Measurements from ENCODE around the gene KRTAP10-7.
"Not testable (repeated sequence)": the region's sequence is repeated elsewhere in the genome, so short reads cannot be mapped to it uniquely, and the experiment has no call there.

The KRTAP10-7 gene

DNA sequence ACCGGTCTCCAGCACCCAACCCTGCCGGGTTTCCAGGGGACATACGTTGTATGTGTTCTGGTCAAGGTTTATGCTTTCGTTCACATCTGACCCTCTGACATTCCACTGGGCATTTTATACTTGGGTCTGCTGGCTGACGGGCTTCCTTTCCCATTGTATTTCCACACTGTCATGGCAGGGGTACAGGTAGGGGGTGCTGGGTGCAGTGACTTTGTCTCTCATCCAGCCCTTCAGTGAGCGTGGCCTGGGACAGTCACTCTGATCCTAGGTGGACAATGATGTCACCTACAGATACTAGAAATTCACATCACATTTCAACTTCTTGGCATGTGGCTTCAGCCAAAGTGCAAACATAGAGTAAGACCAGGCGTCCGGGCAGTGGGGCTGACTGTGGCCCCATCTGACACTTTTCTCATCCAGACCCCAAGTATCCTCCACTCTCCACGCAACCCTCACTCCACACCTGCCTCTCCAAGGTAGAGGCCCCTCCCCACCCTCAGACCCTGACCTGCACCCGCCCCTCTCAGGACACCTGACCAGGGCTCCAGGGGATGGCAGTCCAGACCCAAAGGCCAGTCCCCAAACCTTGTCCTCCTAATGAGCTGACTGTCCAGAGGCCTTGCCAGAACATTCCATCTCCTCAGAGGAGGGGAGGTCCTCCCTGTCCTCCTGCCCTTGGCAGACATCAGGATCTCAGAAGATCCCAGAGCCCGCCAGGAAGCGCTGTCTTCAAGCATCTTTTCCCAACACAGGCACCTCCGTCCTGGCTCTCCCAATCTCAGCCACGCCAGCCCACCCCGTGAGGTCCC is 36.0 kb downstream of the KRTAP10-7 start:
- no peak for DNase-seq (ENCODE audit: low read depth)

DNA sequence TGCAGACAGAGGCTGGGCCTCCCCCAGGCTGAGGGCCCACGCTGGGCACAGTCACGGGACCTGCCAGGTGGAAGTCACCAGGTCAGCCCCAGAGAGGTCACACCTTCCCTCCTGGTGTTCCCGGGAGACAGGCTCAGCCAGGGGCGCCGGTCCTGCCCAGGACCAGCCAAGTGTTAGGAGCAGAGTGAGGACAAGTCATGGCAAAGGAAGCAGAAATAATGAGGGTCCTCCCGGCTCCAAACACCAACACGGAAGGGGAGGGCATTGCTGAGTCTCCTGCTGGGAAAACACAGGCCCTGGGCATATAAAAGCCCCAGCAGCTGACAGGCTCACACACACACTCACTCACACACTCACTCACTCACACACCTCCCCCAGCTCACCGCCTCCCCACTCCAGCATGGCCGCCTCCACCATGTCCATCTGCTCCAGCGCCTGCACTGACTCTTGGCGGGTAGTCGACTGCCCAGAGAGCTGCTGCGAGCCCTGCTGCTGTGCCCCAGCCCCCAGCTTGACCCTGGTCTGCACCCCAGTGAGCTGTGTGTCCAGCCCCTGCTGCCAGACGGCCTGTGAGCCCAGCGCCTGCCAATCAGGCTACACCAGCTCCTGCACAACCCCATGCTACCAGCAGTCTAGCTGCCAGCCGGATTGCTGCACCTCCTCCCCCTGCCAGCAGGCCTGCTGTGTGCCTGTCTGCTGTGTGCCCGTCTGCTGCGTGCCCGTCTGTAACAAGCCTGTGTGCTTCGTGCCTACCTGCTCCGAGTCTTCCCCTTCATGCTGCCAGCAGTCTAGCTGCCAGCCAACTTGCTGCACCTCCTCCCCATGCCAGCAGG is 36.8 kb downstream of the KRTAP10-7 start, which contains the start of gene KRTAP10-10:
Gene KRTAP10-10, plus strand, starts transcription at position 339 of the 833 bp plus-strand sequence. Its CDS starts 62 bp downstream, at position 401.
- DNase-seq (ENCODE audit: low read depth), result no peak

DNA sequence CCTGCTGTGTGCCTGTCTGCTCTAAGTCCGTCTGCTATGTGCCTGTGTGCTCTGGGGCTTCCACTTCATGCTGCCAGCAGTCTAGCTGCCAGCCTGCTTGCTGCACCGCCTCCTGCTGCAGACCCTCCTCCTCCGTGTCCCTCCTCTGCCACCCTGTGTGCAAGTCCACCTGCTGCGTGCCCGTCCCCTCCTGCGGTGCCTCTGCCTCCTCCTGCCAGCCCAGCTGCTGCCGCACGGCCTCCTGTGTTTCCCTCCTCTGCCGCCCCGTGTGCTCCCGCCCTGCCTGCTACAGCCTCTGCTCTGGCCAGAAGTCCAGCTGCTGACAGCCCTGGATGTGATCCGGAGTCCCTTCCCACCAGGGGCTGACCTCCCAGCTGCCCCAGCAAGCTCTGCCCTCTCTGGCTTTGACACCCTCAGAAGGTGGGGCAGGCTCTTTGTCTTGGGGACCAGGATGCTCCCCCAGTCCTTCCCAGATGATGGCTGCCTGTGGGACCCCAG is 37.5 kb downstream of the KRTAP10-7 start:
- not testable (repeated sequence) for DNase-seq (ENCODE audit: low read depth)

GRCh38 chr21:44638506-44639330 is 38.3 kb downstream of the KRTAP10-7 start:
- DNase-seq (ENCODE audit: low read depth), result not testable (repeated sequence)

DNA sequence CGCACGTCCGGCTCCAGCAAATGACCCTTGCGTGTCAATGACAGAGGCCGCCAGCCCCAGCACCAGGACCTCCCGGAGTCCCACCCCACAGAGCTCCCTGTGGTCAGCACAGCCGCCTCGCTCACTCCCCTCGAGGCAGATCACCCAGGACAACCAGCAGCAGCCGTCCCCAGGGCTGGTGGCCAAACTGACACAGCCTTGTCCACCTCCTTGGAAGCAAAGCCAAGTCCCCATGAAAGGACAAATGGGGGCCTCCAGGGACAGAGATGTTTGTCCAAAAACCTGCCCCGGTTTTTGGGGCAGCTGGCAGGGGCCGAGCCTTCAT is 38.9 kb downstream of the KRTAP10-7 start:
- DNase-seq (ENCODE audit: low read depth), result no peak

DNA sequence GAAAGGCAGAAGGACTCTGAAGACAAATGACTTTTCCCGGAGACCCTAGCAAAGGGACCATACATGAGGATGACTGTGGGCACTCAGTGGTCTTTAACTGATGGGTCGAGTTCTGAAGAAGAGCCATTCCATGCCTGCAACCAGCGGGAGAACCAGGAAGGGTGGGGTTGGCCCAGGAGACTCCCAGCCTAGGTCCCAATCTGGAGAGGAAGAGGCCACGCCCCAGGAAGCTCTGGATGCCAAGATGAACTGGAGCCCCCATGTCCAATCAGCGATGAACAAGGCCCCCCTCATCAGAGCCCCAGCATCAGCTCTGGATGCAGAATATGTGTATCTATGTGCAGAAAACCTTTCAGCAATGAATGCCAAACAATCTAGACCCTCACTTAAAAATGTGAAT is 40.4 kb downstream of the KRTAP10-7 start:
- no peak for DNase-seq (ENCODE audit: low read depth)

GRCh38 chr21:44643741-44644310 is 43.4 kb downstream of the KRTAP10-7 start:
- DNase-seq (ENCODE audit: low read depth), result no peak

DNA sequence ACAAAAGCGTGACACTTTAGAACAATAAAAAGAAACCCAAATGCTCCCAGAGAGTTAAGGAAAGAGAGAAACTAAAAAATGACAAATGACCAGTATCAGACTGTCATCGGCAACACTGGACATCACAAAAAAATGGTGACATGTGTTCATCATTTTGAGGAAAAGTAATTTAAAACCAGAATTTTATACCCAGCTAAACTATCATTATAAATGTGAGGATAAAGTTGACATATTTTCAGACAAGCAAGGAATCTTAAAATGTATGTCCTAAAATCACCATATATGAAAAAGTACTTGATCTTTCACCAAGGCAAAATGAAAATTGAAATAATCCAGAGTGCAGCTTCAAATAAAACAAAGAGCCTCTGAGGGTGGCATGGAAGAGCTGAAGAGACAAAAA is 44.5 kb downstream of the KRTAP10-7 start:
- no peak for DNase-seq (ENCODE audit: low read depth)

DNA sequence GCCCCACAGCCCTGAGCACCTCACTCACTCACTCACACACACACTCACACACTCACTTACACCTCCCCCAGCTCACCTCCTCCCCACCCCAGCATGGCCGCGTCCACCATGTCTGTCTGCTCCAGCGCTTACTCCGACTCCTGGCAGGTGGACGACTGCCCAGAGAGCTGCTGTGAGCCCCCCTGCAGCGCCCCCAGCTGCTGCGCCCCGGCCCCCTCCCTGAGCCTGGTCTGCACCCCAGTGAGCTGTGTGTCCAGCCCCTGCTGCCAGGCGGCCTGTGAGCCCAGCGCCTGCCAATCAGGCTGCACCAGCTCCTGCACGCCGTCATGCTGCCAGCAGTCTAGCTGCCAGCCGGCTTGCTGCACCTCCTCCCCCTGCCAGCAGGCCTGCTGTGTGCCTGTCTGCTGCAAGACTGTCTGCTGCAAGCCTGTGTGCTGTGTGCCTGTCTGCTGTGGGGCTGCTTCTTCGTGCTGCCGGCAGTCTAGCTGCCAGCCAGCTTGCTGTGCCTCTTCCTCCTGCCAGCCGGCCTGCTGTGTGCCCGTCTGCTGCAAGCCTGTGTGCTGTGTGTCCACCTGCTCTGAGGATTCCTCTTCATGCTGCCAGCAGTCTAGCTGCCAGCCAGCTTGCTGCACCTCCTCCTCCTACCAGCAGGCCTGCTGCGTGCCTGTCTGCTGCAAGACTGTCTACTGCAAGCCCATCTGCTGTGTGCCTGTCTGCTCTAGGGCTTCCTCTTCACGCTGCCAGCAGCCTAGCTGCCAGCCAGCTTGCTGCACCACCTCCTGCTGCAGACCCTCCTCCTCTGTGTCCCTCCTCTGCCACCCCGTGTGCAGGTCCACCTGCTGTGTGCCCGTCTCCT is 46.2 kb downstream of the KRTAP10-7 start, which contains the start of gene KRTAP10-11:
Gene KRTAP10-11, plus strand, starts transcription at position 49 of the 856 bp plus-strand sequence. Its CDS starts 45 bp downstream, at position 94.
- not testable (repeated sequence) for DNase-seq (ENCODE audit: low read depth)

DNA sequence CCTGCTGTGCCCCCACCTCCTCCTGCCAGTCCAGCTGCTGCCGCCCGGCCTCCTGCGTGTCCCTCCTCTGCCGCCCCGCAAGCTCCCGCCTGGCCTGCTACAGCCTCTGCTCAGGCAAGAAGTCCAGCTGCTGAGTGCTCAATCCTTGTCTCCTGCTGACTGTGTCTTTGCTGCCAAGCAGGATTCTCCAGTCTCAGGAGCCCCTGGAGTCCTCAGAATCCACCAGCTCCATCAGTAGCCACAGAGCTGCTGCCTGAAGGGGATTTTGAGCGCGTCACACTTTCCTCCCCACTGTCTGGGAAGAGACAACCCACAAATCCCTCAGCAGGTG is 46.8 kb downstream of the KRTAP10-7 start:
- no peak for DNase-seq (ENCODE audit: low read depth)

- no peak for DNase-seq (ENCODE audit: low read depth)
Measured at GRCh38 chr21:44648557-44649311, 48.3 kb downstream of the KRTAP10-7 start.

- no peak for DNase-seq (ENCODE audit: low read depth)
Measured at GRCh38 chr21:44649521-44650100, 49.2 kb downstream of the KRTAP10-7 start.

- DNase-seq (ENCODE audit: low read depth), result no peak
Measured at GRCh38 chr21:44650265-44650972, 50.0 kb downstream of the KRTAP10-7 start.

- no peak for DNase-seq (ENCODE audit: low read depth)
Measured at GRCh38 chr21:44650973-44651675, 50.7 kb downstream of the KRTAP10-7 start.

Measured in T follicular helper cell (primary cell).